Anterior cingulate cortex (tissue), 58 donors: Measurements from ENCODE around the gene POFUT2.

Experiments
- DNase-seq, 58 donors: peaks; one replicate each; lab custom pipeline; 2025; lab: John Stamatoyannopoulos, UW

POFUT2 gene

DNA sequence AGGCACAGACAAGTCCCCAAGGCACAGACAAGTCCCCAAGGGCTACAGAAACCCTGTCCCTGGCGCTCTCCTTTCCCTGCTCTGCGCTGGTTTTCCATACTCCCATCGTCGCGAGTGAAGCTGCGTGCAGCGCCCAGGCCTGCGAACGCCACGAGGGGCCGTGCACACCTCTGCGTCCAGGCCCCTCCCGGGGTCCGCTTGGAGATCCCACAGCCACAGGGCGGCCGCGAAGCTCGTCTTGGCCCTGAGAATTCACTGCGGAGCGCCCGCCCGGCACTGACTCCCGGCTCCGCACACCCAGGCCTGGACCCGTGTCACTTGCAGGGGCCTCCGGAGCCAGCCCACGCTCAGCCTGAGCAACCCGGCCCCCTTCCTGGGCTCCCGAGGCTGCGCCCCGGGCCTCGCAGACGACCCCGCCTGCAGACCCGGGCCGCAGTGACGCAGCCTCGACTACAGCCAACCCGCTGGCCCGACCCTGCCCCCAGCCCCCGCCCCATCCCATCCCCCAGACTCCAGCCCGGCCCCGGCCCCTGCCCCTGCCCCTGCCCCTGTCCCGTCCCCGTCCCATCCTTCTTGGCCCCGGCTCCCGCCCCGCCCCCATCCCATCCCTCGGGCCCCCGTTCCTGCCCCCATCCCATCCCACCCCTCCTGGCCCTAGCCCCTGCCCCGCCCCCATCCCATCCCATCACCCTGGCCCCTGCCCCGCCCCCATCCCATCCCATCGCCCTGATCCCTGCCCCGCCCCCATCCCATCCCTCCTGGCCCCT, 841 bp downstream of the POFUT2 start:
- DNase-seq: peak in 1 of 58 donors; percentile 29

DNA sequence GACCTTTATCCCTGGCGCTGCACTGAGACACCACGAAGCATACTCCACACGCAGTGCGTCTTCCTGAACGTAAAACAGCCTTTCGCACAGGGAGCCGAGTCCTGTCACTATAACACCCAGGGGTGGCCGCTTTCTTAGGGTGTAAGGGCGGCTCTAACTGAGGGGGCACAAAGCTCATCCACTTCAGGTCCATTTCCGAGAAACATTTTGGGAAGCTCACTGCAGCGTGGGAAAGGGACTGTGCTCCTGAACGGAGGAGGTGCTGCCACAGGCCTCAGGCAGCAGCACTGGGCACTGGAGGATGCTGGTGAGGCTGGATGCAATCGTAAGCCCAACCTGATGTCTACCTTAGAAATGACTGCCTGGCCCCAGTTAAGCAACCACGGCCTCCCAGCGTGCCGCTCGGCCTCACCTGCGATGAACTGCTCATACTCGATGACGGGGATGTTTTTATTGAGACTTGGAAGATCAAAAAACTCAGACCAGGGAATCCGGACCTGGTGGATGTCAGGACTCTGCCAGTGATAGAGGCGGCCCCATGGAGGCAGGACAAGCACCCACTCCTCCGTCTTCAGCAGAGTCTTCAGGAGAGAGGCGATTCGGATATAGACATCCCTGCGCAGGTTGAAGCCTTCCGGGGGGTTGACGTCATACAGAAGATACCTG, 2.3 kb downstream of the POFUT2 start:
- no peak for DNase-seq

DNA sequence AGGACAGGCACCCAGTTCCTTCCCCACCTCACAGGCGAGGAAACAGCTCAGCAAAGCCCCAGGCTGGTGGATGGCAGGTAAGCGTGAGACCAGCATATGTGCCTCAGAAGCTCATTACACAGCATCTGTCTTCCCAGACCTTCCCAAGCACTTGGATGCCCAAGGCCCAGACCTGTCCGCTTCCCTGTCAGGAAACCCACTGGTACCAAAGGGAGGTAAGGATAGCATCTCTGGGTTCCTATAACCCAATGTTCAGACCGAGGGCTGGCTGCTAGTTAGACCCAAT, 3.3 kb downstream of the POFUT2 start:
- DNase-seq: no peak

DNA sequence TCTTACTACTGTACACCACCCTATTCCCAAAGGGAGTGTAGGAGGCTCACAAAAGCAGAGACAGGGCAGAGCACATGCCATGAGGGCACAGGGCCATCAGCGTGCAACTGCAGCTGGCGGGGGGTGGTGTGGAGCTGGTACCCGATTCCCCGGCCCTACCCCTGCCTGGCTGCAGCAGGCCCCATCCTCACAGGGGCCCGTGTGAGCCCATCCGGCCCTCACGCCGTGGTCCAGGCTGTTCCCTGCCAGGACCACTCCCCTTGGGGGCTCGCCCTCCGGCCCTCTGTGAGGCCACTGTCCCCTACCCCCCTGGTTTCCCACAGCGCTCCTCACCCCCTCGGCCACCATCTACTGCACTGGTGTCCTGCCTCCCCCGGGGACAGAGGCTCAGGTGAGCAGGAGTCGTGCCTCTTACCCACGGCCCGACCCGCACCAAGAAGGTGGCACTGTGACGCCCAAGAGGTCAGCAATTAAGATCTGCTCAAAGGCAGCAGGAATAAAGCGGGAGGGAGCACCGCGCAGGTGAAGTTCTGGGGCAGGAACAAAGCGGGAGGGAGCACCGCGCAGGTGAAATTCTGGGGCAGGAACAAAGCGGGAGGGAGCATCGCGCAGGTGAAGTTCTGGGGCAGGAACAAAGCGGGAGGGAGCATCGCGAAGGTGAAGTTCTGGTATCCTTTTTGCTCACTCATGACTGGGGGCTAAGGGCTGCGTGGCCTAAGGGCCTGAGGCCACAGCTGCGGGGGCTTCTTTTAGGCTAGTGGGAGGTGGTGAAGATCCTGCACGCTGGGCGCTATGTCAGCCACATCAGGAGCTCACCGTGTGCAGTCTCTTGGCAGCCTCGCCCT, 3.9 kb downstream of the POFUT2 start:
- DNase-seq: no peak

DNA sequence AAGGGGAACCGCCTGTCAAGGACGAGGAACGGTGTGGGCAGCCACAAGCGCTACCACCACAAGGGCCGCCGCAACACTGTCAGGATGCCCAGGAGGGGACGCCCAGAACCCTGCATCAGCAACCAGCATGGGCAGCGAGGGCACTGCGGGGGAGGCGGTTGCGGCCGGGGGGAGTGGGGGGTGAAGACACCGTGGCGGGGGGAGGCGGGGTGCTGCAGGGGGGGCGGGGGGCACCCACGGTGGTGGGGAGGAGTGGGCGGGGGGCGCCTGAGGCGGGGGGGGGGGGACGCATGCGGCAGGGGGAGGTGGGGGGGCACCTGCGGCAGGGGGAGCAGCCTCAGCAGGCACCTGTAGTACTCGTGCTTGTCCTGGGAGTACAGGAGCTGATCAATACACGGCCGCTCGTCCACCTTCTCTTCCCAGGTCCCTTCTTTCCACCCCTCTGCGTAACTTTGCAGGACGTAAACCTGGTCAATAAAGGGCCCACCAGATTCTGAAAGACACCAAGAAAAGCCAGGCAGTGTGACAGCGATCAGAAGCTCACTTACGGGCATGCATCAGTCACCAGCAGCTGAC, 4.6 kb downstream of the POFUT2 start:
- DNase-seq: no peak

DNA sequence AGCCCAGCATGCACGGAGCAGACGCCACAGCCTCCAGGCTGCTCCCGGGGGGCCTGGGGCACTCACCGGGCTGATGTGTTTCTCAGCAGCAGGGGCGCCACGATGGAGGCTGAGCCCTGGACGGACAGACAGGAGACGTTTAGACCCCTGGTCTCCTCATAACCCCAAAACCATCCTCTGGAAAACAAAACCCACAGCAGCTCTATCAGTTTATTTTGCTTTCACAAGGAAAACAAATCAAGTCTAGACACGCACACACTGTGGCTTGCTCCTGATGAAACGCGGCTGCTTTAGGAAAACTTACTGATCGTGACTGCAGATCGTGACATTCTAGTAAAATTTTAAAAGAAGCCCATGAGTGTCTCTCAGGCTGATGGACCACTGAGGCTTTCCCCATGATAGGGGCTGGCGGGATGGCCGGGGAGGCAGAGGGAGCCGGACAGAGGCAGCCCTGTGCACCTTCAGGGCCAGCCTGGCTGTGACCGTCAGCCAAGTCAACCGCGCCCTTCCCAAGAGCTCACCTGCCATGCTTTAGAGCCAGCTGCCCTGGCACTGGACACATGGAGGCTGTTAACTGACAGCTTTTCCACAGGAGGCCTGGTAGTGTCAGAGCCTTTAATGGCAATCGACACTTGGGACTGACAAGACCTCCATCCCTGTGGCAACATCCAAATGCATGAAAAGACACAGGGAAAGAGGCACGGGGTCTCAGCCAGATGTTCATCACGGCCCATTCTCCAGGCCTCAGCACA, 5.2 kb downstream of the POFUT2 start:
- no peak for DNase-seq

DNA sequence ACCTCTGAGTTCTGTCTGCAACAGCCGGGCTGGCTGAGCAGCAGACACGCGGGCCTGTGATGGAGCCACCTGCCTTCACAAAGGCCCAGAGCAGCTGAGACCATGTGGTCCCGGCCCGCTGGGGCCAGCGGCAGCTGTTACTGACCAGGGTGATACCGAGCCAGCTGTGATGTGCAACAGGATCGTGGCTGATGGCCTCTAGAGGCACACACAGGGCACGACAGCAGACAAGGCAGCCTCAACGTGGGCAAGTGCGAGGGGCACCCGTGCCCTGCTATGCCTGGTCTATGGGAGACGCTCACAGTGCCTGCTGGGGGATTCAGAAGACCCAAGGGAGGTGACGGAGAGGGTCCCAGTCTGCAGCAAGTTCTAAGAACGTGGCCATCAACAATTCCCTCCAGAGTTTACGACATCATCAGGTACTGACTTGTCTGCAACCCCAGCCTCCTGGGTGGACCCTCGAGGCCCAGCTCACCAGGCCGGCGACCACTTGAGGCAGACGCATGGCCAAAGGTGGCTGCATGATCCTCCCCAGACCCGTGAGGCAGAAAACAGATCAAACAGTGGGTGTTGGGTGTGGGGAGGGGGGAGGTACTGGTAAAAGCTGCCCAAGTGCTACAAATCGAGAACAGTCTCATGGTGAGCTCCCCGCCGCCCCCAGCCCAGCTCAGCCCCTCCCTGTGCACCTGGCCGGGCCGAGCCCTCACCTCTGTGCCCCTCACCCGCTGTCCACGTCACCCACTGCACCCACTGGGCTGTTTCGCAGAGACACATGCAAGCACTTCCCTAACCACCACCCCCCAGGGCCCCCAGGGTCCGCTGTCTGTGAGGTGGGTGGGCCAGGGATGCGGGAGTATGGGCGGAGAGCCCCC, 6.0 kb downstream of the POFUT2 start:
- peak in 23 of 58 donors; percentile 15 to 75 (median 50) for DNase-seq

DNA sequence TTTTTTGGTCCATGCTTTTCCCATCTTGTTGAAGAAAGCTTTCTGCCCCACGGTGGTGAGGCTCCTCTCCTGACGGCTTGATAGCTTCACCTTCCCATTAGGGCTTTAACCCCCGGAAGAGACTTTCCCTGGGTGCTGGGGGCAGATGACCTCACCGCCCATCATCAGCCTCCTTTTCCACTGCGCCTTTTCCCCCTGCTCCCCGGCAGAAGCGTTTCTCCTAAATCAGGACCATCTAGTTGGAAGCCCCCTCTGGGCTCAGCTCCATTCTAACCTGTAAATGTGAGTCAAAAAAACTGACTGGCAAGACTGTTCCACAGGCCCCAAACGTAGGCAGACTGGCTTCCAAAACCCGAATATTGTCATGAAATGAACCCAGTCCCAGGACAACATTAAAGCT, 6.7 kb downstream of the POFUT2 start:
- no peak for DNase-seq

DNA sequence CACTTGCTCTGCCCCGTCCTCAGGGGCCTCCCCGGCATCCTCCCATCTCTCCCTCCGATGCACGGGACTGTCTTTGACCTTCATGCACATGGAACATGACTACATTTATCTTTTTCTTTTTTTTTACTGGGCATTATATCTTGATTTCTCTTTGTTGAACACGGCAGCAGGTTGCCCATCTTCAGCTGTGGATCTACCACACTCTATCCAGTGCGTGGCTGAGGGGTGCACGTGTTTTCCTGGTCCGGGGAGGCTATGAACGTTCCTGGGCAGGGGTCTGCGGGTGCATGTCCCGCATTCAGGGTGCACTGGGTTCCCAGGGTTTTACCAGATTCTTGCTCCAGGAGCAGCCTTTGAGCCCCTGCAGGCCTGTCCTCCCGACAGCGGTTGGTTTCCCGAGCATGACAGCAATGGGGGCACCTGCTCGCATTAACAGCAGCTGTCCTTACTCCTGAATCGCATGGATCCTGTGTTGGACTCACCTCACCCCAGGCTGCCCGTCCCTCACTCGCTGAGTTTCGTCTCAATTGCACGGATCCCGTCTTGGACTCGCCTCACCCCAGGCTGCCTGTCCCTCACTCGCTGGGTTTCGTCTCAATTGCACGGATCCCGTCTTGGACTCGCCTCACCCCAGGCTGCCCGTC, 7.4 kb downstream of the POFUT2 start:
- DNase-seq: no peak

DNA sequence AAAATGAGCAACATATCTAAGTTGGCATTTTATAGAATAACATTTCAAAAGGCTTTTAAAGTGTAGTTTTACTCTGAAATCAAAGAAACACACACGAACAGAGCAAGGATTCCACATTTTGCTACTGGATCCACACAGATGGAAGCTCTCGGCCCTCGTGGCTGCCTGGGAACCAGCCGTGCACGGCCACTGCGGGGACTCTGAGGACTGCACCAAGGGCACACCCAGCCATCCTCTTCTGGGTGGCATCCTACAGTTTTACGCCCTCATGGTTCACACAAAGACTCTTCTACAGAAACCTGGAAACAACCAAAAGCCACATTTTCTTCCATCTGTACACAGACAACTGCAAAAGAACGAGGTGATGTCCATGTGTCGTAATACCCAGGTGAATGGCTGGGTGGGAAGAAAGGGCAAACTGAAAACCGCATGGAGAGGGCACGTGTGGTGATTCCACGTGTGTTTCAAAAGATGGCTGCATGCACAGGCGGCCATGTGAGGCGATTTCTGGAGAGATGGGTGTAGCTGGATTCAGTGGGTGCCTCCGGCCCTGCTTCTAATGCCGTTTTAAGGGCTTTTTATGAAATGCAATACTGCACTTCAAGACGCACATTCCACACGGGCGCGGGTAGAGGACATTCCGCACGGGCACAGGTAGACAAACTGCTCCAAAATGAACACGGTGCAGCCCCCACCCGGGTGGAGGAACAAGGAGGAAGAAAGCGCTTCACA, 8.1 kb downstream of the POFUT2 start:
- no peak for DNase-seq

DNA sequence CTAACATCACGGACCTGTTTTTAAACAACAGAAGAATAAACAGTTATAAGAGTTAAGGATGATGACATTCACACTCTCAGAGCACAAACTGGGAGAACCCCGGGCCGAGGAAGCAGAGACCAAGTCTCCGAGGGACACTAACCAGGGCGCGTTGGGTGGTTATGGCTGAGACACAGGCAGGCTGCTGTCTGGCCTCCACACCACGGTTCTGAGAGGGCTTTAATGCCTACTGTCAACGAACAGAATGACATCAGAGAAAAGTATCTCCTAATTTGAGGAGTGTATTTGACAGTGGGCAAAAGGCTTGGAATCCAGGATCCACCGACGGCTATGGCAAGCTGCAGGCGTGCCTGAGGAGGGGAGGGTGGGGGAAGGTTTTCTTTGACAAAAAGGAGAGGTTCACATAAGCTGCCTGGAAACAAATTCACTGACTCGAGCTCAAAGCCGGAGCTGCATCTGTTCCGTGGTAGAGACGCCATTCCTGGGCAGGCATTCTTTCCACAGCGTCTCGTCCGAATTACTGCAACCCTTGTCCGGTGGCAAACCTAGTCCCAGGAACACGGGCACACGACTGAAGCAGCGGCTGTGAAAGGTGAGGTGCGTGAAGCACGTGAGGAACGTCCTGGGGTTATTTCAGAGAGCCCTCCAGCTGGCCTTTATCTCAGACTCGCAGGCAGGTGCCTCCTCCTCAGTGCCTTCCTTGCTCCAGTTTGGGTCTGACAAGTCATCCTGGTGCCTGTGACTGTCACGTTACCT, 9.4 kb downstream of the POFUT2 start:
- DNase-seq: no peak

DNA sequence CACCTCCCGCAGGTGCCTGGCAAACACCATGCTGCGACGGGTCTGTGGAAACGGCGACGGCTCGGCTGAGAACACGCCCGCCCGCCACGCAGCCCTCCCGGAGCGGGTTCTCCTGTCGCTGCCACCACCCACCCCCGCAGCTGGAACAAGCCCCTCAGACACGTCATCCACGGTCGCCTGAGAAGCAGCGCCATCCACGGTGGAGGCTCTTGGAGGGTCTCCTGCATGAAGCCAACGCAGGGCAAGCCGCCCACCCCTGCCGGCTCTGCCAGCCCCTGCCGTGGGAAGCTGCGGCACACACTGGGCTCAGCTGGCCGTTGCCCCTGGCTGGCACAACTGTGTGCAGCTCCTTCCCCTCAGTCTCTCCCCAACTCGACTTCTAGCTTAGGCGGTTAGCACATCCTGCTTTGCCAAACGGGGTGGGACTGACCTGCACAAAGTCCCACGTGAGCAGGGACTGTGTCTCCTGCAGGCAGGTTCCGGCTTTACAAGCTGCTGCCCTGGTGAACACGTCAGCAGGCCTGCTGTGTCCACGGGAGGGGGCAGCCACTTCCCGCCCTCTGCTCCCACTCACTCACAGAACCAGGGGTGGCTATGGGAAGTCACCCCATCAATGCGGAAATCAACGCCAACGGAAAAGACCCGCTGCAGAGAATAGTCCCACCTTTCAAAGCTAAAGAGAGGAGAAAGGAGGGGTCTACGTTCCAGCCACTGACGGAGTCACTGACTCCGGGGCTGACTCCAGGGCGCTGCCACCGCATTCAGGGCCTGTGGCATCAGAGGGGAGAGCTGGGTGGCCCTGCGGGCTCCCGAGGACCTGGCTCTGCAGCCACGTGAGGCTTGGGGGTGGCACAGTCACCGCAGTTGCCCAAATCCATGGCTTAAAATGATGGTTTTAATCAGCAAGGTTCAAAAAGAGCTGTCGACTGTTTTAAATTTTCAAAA, 10.3 kb downstream of the POFUT2 start:
- DNase-seq: no peak

DNA sequence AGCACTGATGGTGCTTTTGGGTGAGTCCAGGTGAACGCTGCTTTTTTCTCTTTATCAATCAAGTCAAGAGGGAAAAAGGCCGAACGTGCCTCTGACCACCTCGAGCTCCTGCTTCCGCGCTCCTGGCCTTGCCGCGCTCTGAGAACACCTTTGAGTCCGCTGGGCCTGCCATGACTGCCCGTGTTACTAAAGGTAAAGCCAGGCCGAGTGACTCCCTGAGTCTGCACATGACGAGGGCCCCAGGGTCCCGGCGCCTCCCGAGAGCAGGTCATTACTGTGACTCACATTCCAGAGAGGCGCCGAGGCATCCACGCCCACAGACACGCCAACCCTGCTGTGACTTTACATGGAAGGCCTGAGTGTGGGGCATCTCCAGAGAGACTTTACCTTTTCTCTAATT, 11.1 kb downstream of the POFUT2 start:
- no peak for DNase-seq

DNA sequence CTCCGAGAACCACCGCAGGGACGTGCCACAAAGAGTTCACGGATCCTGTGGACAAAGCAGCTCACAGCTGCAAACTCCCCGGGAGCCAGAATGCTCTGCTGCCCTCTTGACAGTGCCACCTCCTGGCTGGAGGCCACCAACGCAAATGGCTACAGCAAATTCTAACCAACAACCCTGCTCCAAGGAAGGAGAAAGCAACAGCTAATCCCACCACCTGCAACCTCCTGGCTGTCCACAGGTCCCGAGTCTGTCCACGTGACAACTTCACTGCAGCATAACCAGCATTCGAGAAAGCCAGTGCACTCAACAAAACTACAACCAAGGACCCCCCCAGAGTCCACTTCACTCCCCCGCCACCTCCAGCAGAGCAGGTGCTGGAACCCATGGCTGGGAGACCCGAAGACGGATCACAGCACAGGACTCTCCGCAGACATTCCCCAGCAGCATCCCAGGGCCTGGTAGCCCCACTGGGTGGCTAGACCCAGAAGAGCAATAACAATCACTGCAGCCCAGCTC, 17.3 kb downstream of the POFUT2 start:
- no peak for DNase-seq

DNA sequence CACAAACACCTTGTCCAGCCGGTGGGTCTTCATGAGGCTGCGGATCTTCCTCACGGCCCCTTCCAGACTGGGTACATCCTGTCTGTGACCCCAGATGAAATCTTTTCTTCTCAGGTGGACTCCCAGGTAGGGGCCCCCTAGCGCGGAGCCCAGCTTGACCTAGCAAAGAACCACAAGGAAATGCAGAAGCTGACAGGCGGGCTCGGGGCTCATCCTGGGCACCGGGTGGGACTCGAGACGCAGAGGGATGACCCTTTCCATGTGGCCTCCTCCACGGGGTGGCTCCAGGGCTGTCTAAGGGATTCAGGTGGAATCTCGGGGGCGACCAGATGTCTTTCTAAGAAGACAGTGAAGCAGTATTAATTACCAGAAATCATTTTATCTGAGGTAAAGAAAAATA, 17.8 kb downstream of the POFUT2 start:
- no peak for DNase-seq

DNA sequence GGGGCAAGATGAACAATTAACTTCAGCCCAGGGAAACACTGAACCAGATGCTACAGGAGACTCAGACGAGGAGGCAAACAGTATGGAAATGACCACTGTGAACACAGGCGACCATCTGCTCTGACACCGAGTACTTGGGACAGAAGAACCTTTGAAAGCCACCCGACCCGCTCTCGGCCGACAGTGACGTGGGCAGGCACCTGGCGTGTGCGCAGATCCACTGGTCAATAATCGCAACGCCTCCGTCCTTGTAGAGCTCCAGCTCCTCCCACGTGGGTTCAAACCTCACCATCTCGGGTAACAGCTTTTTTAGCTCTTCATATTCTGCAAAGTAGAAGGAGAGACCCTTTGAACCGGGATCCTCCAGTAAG, 20.3 kb downstream of the POFUT2 start:
- no peak for DNase-seq
